HepG2 (cell line): ENCODE results near the gene TAPBP. TPM values are rescaled to one million over a fixed set of nuclear protein-coding genes. Genes with fewer than 3 reads are reported as not detected.

Experiments used
- ATAC-seq: fragments of 200-7000 bp; cut with Tn5 transposase; 3 replicates; pipeline ENCODE4 v1.9.1; 2020; ENCODE audit warnings: mild to moderate bottlenecking, moderate library complexity
- Bru-seq: library from RNA; stranded (reverse); fragments of 400-500 nt; gene quantifications from one replicate; lab custom pipeline; 2021; lab: Mats Ljungman, UMichigan
- BruChase-seq, 2 experiments: library from RNA; stranded (reverse); fragments of 400-500 nt; gene quantifications; one replicate each; lab custom pipeline; 2021; lab: Mats Ljungman, UMichigan
- BruUV-seq: library from RNA; stranded (reverse); fragments of 400-500 nt; replicated peaks from 2 replicates; lab custom pipeline; 2021; lab: Mats Ljungman, UMichigan
- CTCF ChIA-PET: fragments of 300-600 bp; formaldehyde crosslinking; extraction: SDS; loops from one replicate; lab custom pipeline; 2021; ENCODE audit warnings: low total read pairs, inconsistent platforms, low intra/inter-chr PET ratio; lab: Yijun Ruan, JAX
- POLR2A ChIA-PET: fragments of 350-600 bp; sonication (Branson Sonifier 250); formaldehyde crosslinking; loops from one replicate; lab custom pipeline; 2020; ENCODE audit warnings: antibody characterized with exemption, inconsistent platforms; lab: Yijun Ruan, JAX
- DNase-seq: peaks from one replicate; pipeline ENCODE4 v3.0.0-alpha.2; 2015; ENCODE audit warnings: low spot score
- FAIRE-seq: peaks from 3 replicates; lab custom pipeline; 2011; peaks lifted over from hg19 to GRCh38; lab: Jason Lieb, UNC
- H2AFZ ChIP-seq: one replicate; pipeline ENCODE4 v1.6.1; 2011; ENCODE audit warnings: low read length, inconsistent platforms
- H3K27ac ChIP-seq: fragments of 300-600 bp; 3 replicates; pipeline ENCODE4 v1.8.0; 2011; ENCODE audit warnings: mixed run types, mild to moderate bottlenecking, mixed read lengths, low read length, inconsistent platforms; ENCODE audit not compliant: insufficient read depth; ENCODE audit errors: extremely low read length
- H3K27me3 ChIP-seq, 2 experiments: fragments of 200-600 bp in 1 of 2; 2 replicates in 1 of 2; 3 replicates in 1 of 2; pipeline versions ENCODE4 v1.6.0 to v1.8.0; 2011; ENCODE audit warnings: low read length in 2 of 2, mild to moderate bottlenecking in 2 of 2, moderate library complexity in 2 of 2, inconsistent platforms in 1 of 2; ENCODE audit not compliant: insufficient read depth in 2 of 2, control insufficient read depth in 1 of 2
- H3K36me3 ChIP-seq, 2 experiments: fragments of 200-600 bp in 1 of 2; replicated peaks in 1 of 2; 2 replicates in 1 of 2; 3 replicates in 1 of 2; pipeline versions ENCODE4 v1.5.1 to v1.8.0; 2011; ENCODE audit warnings: low read length in 2 of 2, inconsistent platforms in 1 of 2; ENCODE audit not compliant: insufficient read depth in 2 of 2, control insufficient read depth in 1 of 2
- H3K4me1 ChIP-seq: 2 replicates; pipeline ENCODE4 v1.5.1; 2012; ENCODE audit warnings: low read length, inconsistent platforms; ENCODE audit not compliant: insufficient read depth
- H3K4me2 ChIP-seq: 2 replicates; pipeline ENCODE4 v1.6.0; 2011; ENCODE audit warnings: low read depth, low read length, inconsistent platforms
- H3K4me3 ChIP-seq, 3 experiments: fragments of 200-600 bp in 1 of 3; sonication (generic), shearing (Covaris generic) in 1 of 3; replicated peaks in 1 of 3; 2 replicates each; pipeline ENCODE4 v1.5.1; 2011 to 2016; ENCODE audit warnings: low read length in 3 of 3, inconsistent platforms in 2 of 3, low read depth in 2 of 3, mild to moderate bottlenecking in 2 of 3, control low read depth in 1 of 3, mixed read lengths in 1 of 3; ENCODE audit not compliant: insufficient read depth in 1 of 3
- H3K79me2 ChIP-seq: one replicate; pipeline ENCODE4 v1.6.1; 2011; ENCODE audit warnings: low read length, inconsistent platforms; ENCODE audit not compliant: insufficient read depth
- H3K9ac ChIP-seq: 2 replicates; pipeline ENCODE4 v1.6.0; 2011; ENCODE audit warnings: mild to moderate bottlenecking, low read depth, low read length, inconsistent platforms; ENCODE audit not compliant: insufficient read depth
- H3K9me3 ChIP-seq: 2 replicates; pipeline ENCODE4 v1.5.1; 2012; ENCODE audit warnings: mild to moderate bottlenecking, low read length
- H4K20me1 ChIP-seq: 2 replicates; pipeline ENCODE4 v1.6.0; 2011; ENCODE audit warnings: inconsistent platforms, mild to moderate bottlenecking, low read length, moderate library complexity; ENCODE audit not compliant: insufficient read depth
- EHMT2 ChIP-seq: fragments of 200-600 bp; sonication (generic); IDR thresholded peaks from 2 replicates; pipeline ENCODE4 v1.7.0; 2017; ENCODE audit warnings: antibody characterized with exemption, low read depth, low read length, borderline replicate concordance
- KAT7 ChIP-seq: IDR thresholded peaks from 2 replicates; pipeline ENCODE4 v1.6.1; 2018; ENCODE audit warnings: borderline replicate concordance, missing compliant biosample characterization
- MATR3 ChIP-seq: sonication (generic); formaldehyde crosslinking; IDR thresholded peaks from 2 replicates; pipeline ENCODE4 v1.4.0; 2020; ENCODE audit warnings: missing genetic modification reagents
- NCOA5 ChIP-seq: sonication (generic); formaldehyde crosslinking; IDR thresholded peaks from 2 replicates; pipeline ENCODE4 v1.4.0; 2020; ENCODE audit warnings: missing genetic modification reagents
- NR2F1 ChIP-seq, 2 experiments: fragments of 450-650 bp in 1 of 2; formaldehyde crosslinking in 1 of 2; IDR thresholded peaks; 2 replicates each; pipeline versions ENCODE4 v1.5.0 to v1.6.1; 2016 to 2020; ENCODE audit warnings: mild to moderate bottlenecking in 1 of 2, missing compliant biosample characterization in 1 of 2, missing genetic modification reagents in 1 of 2, moderate library complexity in 1 of 2
- SP2 ChIP-seq: sonication (generic); formaldehyde crosslinking; IDR thresholded peaks from 2 replicates; pipeline ENCODE4 v1.5.1; 2020; ENCODE audit warnings: mild to moderate bottlenecking, missing genetic modification reagents
- STAT5B ChIP-seq: sonication (generic); formaldehyde crosslinking; IDR thresholded peaks from 2 replicates; pipeline ENCODE4 v1.4.0; 2020; ENCODE audit warnings: missing genetic modification reagents
- ZNF124 ChIP-seq: sonication (generic); formaldehyde crosslinking; IDR thresholded peaks from 2 replicates; pipeline ENCODE4 v1.4.0; 2020; ENCODE audit warnings: missing genetic modification reagents
- ZNF260 ChIP-seq: sonication (generic); formaldehyde crosslinking; IDR thresholded peaks from 2 replicates; pipeline ENCODE4 v1.4.0; 2020; ENCODE audit warnings: missing genetic modification reagents, low read depth, mild to moderate bottlenecking, borderline replicate concordance
- ZNF282 ChIP-seq: fragments of 450-650 bp; IDR thresholded peaks from 2 replicates; pipeline ENCODE4 v1.6.1; 2018; ENCODE audit not compliant: partially characterized antibody
- ZNF354B ChIP-seq: sonication (generic); formaldehyde crosslinking; IDR thresholded peaks from 2 replicates; pipeline ENCODE4 v1.8.0; 2022; ENCODE audit warnings: mild to moderate bottlenecking, missing genetic modification reagents
- ZNF619 ChIP-seq: sonication (generic); formaldehyde crosslinking; IDR thresholded peaks from 2 replicates; pipeline ENCODE4 v1.4.0; 2020; ENCODE audit warnings: mild to moderate bottlenecking, missing genetic modification reagents
- WGBS: methylation state at CpG from one replicate; pipeline ENCODE4 v1.1.6; 2017; ENCODE audit warnings: low lambda C conversion rate; 5-methylcytosine and 5-hydroxymethylcytosine counted together
- in situ Hi-C: cut with HindIII; loops from 2 replicates; pipeline ENCODE4 v1.10.0; 2017; ENCODE audit warnings: low pct_unique_long_range_greater_than_20kb; ENCODE audit not compliant: extremely low pct_ligation_motif_present
- intact Hi-C: fragments of 100-400 bp; cut with micrococcal nuclease; formaldehyde crosslinking; loops from one replicate; pipeline ENCODE4 v1.10.0; 2022; ENCODE audit not compliant: unreplicated experiment
- long read RNA-seq, 2 experiments: library from RNA in 1 of 2; library from polyadenylated mRNA in 1 of 2; stranded (forward) in 1 of 2; unstranded in 1 of 2; transcript quantifications; one replicate each; pipeline ENCODE4 v2.0.0, GENCODE V29; 2019 to 2022
- polyA minus RNA-seq, 3 experiments: library from RNA; depleted of rRNA, polyadenylated mRNA; stranded (reverse); fragments of >200 nt; gene quantifications; 2 replicates each; pipeline ENCODE4 v1.2.3, GENCODE V29; 2011; ENCODE audit warnings: low replicate concordance in 1 of 3
- polyA plus RNA-seq, 8 experiments: library from polyadenylated mRNA; depleted of rRNA in 3 of 8; stranded (reverse) in 7 of 8; unstranded in 1 of 8; fragments of >200 nt; fragmentation: Illumina TruSeq in 4 of 8; extraction: Trizol in 4 of 8; gene quantifications; 2 replicates each; pipeline versions ENCODE4 v1.2.1 to v1.2.3, GENCODE V29; 2011 to 2016; ENCODE audit warnings: low read depth in 4 of 8, missing spikeins in 1 of 8, mixed read lengths in 1 of 8; ENCODE audit not compliant: insufficient read depth in 1 of 8
- total RNA-seq, 5 experiments: library from RNA; depleted of rRNA; stranded (reverse); fragments of >200 nt; fragmentation: Illumina TruSeq; extraction: Trizol; gene quantifications; 2 replicates each; pipeline ENCODE4 v1.2.3, GENCODE V29; 2016; ENCODE audit warnings: low read depth in 1 of 5
- TF ChIP-seq, protein P1 (sequence below): sonication (generic); formaldehyde crosslinking; IDR thresholded peaks from 2 replicates; pipeline ENCODE4 v1.8.1; 2023; ENCODE audit warnings: mild to moderate bottlenecking, moderate library complexity, missing genetic modification reagents
- TF ChIP-seq, protein P2 (sequence below): fragments of 450-650 bp; IDR thresholded peaks from 2 replicates; pipeline ENCODE4 v1.6.1; 2017; ENCODE audit warnings: mild to moderate bottlenecking

The TAPBP gene
- 16.4 and 32.3 TPM in 2 replicates for total RNA-seq (2016; rRNA removed; fragmentation: Illumina TruSeq; extraction: Trizol)
- 3.4 and 4.1 TPM in 2 replicates for total RNA-seq (2016; cell fraction: cytosol; rRNA removed; fragmentation: Illumina TruSeq; extraction: Trizol; ENCODE audit: low read depth)
- 13.6 and 35.0 TPM in 2 replicates for total RNA-seq (2016; cell fraction: insoluble cytoplasmic fraction; rRNA removed; fragmentation: Illumina TruSeq; extraction: Trizol)
- total RNA-seq (2016; cell fraction: membrane; rRNA removed; fragmentation: Illumina TruSeq; extraction: Trizol) = 11.4 and 11.8 TPM in 2 replicates
- 44.6 and 52.1 TPM in 2 replicates for total RNA-seq (2016; cell fraction: nucleus; rRNA removed; fragmentation: Illumina TruSeq; extraction: Trizol)
- polyA plus RNA-seq (2011; rRNA removed) = 27.4 and 34.1 TPM in 2 replicates
- polyA plus RNA-seq (2011; cell fraction: cytosol; rRNA removed) = 14.8 and 18.3 TPM in 2 replicates
- polyA plus RNA-seq (2011; cell fraction: nucleus; rRNA removed) = 62.2 and 64.2 TPM in 2 replicates
- polyA plus RNA-seq (2012) = 21.4 and 27.7 TPM in 2 replicates
- polyA plus RNA-seq (2016; cell fraction: cytosol; fragmentation: Illumina TruSeq; extraction: Trizol; ENCODE audit: low read depth) = 3.1 and 3.4 TPM in 2 replicates
- 15.2 and 22.3 TPM in 2 replicates for polyA plus RNA-seq (2016; cell fraction: insoluble cytoplasmic fraction; fragmentation: Illumina TruSeq; extraction: Trizol; ENCODE audit: low read depth)
- 9.3 and 9.6 TPM in 2 replicates for polyA plus RNA-seq (2016; cell fraction: membrane; fragmentation: Illumina TruSeq; extraction: Trizol; ENCODE audit: low read depth)
- 88.3 and 92.5 TPM in 2 replicates for polyA plus RNA-seq (2016; cell fraction: nucleus; fragmentation: Illumina TruSeq; extraction: Trizol; ENCODE audit: insufficient read depth, low read depth)
- 44.2 and 51.1 TPM in 2 replicates for polyA minus RNA-seq (2011; rRNA and poly(A)+ RNA removed; ENCODE audit: low replicate concordance)
- polyA minus RNA-seq (2011; cell fraction: cytosol; rRNA and poly(A)+ RNA removed) = 23.7 and 33.9 TPM in 2 replicates
- 18.7 and 22.5 TPM in 2 replicates for polyA minus RNA-seq (2011; cell fraction: nucleus; rRNA and poly(A)+ RNA removed)
- Bru-seq, nascent RNA = percentile 80 among the genes with signal in this experiment
- percentile 94 among the genes with signal in this experiment for BruChase-seq, experiment 1, labeled RNA remaining after a 6-hour chase
- BruChase-seq, experiment 2, labeled RNA remaining after a 2-hour chase = percentile 92 among the genes with signal in this experiment
- long read RNA-seq, experiment 1, transcript TAPBP-234 (8 exons, 3,759 nt) = major isoform, 8 of 32 reads
- long read RNA-seq, experiment 1, partial matches to known transcripts = 3 of 32 reads
- long read RNA-seq, experiment 1, other reads (novel, unspliced or antisense) = 21 of 32 reads
- long read RNA-seq, experiment 2, transcript TAPBP-234 (8 exons, 3,759 nt) = major isoform, 14 of 99 reads
- long read RNA-seq, experiment 2, partial matches to known transcripts = 6 of 99 reads
- long read RNA-seq, experiment 2, other reads (novel, unspliced or antisense) = 78 of 99 reads

DNA sequence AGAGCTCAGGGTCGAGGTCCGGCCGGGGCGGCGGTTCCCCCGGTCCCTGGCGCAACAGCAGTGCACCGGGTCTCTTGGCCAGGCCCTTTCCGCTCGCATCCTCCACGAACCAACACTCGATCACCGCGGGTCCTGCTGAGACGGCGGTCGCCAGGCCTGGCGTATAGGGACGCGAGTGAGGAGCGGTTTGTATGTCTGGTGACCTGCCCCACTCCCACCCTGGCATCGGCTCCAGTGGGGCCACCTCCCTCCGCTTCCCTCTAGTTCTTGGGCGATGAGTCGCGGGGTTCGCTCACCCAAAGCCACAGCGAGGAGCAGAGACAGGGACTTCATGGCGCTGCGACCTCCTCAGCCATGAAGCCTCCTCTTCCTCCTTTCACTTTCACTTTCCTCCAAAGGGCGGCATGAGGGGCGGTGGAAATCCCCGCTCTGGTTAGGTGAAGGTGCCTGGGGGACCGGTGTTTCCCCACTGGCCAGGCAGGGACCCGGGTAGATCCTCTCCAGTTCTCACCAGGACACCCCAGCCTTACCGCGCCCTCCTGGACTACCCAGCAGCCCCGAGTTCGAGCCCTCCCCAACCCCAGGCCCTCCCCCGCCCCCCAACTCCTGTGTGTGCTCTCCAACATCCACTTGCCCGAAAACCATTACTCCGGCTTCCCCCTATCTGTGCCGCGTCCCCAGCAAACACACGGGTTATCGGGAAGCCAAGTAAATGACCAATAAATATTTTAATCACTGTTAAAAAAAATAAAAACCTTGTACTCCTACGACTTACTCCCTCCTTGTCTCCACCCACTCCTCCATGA is at the start of gene TAPBP:
TSS of gene TAPBP (minus strand) at position 370 of the 806 bp plus-strand sequence. CDS start at position 333, 37 bp downstream.
- in situ Hi-C loops = no loop called here
- Histone ChIP-seq H3K79me2 (peaks cover 20% of the 10 kb centered on the region), H3K4me1 (peaks cover 32% of the 10 kb centered on the region), H4K20me1 (peaks cover 3% of the 10 kb centered on the region; the same call in 1 of the 2 replicates), H3K9ac (peak within 1 kb of the TSS; percentile 92), H3K9me3 (no peaks in the 10 kb centered on the region), H3K36me3 (peaks cover under 1 to 7% of the 10 kb centered on the region in 2 experiments), H2AFZ (peak within 1 kb of the TSS; percentile 38), H3K4me2 (peak within 1 kb of the TSS; percentile 94), H3K4me3 (peak within 1 kb of the TSS; percentile 92 to 98 (median 98)), H3K27me3 (no peaks in the 10 kb centered on the region; a peak in 1 of 5 replicates), H3K27ac (peak within 1 kb of the TSS; percentile 83)
- no peak for FAIRE-seq
- POLR2A ChIA-PET = interaction anchor here (0.8 to 2.7 kb wide), 9 partner anchors 12 to 342 kb away, joined by 3 to 40 read pairs (median 10); partner anchors contain the start of genes CUTA, PFDN6, PHF1 and RGL2
- ATAC-seq = peak; percentile 33
- WGBS = under 1% methylated on average over 45 of the region's 47 CpGs
- TSS peak; percentile 49 for BruUV-seq
- intact Hi-C loops = loop anchor here (5.0 kb wide), 1 partner anchor 42 kb away; the partner anchor contains the start of genes RPS18 and VPS52
- CTCF ChIA-PET = no interaction called here
- peak; percentile 55 for DNase-seq
- peak; percentile 89 for TF ChIP-seq KAT7 (CRISPR knock-in tag)
- TF ChIP-seq MATR3 = no peak
- TF ChIP-seq, protein P1, sequence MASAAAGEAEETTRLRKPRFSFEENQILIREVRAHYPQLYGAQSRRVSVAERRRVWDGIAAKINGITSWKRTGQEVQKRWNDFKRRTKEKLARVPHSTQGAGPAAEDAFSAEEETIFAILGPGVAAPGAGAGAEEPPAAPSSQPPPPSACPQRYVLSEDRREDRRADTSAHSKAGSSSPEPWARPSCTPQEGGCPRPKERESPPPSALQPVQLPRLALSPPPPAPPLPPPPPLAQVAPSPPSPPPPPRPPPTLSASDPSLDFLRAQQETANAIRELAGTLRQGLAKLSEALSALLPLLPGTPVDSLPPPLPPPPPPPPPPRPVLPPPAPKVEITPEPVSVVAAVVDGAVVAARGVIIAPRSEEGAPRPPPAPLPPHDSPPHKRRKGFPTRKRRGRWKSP (CRISPR knock-in tag) = 0 out of 2 replicates have a peak, but pooled peaks have one; percentile 79
- no peak for TF ChIP-seq ZNF124 (CRISPR knock-in tag)
- TF ChIP-seq, protein P2, sequence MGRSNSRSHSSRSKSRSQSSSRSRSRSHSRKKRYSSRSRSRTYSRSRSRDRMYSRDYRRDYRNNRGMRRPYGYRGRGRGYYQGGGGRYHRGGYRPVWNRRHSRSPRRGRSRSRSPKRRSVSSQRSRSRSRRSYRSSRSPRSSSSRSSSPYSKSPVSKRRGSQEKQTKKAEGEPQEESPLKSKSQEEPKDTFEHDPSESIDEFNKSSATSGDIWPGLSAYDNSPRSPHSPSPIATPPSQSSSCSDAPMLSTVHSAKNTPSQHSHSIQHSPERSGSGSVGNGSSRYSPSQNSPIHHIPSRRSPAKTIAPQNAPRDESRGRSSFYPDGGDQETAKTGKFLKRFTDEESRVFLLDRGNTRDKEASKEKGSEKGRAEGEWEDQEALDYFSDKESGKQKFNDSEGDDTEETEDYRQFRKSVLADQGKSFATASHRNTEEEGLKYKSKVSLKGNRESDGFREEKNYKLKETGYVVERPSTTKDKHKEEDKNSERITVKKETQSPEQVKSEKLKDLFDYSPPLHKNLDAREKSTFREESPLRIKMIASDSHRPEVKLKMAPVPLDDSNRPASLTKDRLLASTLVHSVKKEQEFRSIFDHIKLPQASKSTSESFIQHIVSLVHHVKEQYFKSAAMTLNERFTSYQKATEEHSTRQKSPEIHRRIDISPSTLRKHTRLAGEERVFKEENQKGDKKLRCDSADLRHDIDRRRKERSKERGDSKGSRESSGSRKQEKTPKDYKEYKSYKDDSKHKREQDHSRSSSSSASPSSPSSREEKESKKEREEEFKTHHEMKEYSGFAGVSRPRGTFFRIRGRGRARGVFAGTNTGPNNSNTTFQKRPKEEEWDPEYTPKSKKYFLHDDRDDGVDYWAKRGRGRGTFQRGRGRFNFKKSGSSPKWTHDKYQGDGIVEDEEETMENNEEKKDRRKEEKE = no peak
- no peak for TF ChIP-seq ZNF282
- no peak for TF ChIP-seq NCOA5 (CRISPR knock-in tag)
- no peak for TF ChIP-seq ZNF260 (CRISPR knock-in tag)
- TF ChIP-seq EHMT2 = no peak
- no peak for TF ChIP-seq ZNF354B
- TF ChIP-seq NR2F1 (CRISPR knock-in tag; IDR thresholded peaks at IDR 0.05) = peak in 1 of 2 experiments; percentile 34; a peak in 1 of 4 replicates
- no peak; the same call in 1 of the 2 replicates for TF ChIP-seq SP2 (CRISPR knock-in tag)
- TF ChIP-seq ZNF619 (CRISPR knock-in tag) = peak; percentile 26
- no peak for TF ChIP-seq STAT5B (CRISPR knock-in tag)
